HG03520 (cell line): Measurements from ENCODE around the gene B4GALNT4.
"Not testable (repeated sequence)": the region's sequence is repeated elsewhere in the genome, so short reads cannot be mapped to it uniquely, and the experiment has no call there.

Experiments used
- ATAC-seq: cut with Tn5 transposase; IDR thresholded peaks from one replicate; pipeline ENCODE4 v1.9.1; 2021; ENCODE audit warnings: mild to moderate bottlenecking, moderate library complexity; ENCODE audit not compliant: unreplicated experiment

B4GALNT4 gene

DNA sequence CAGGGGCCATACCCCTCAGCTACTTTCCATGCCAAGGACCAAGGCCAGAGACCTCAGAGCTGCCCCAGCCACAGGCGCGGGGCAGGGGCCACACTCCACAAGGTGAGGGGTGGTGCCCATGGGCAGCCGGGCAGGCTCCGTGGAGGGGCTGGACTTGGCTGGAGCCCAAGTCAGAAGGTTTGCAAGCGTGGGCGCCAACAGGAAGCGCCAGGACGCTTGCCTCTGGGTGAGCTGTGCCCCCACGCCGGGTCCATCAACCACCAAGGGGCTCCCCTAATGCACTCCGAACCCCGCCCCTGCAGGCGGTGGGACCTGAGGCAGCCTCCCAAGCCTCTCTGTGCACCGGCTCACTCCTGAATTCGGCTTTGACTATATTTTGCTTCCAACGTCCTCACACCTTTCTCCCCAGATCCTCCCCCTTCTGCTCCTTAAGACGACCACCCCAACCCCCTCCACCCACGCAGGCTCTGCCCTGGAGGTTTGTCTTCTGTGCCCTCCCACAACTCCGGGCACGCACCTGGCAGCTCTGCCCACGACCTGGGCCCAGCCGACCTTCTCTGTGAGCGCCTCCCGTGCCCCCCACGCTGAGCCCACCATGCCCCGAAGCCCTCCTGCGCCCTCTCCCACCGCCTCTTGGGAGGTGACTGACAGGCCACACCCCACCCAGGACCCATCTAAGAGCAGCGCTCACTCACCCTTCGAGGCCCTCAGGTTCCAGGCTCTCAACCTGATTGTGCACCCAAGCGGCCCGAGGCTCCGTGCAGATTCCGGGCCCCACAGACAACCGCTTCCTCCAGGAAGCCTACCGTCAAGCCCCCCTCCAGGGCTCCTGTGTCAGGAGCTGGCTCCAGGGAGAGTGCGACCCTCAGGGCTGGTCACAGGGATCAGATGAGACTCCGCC, 22.1 kb downstream of the B4GALNT4 start:
- ATAC-seq, result no peak

DNA sequence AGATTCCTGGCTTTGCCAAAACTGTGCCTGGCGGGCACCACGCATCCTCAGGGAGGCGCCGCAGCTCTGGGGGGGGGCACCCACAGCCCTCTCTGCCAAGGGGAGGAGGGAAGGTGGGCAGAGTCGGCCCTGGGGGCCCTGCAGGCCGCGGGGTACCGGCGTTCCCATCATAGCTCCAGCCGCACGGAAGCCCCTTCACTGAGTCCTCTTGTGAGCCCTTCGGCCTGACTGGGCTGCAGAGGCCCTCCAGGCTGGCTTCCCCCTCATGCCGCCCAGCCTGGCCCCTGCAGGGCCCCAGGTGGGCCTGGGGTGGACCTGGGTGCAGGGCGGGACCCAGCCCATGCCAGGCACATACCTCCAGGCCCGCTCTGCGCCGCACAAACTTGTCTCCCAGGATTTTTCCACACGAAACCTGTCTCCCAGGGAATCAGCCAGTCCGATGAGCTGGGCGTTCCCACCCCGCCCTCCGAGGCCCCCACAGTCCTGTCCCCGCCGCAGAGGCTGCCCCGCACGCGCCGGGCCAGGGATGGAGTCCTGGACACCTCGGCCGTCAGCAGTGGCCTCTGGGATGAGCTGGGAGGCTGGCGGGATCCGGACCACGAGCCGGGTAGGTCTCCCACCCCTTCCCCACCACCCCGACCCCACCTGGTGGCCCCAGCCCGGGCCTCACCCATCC, 22.9 kb downstream of the B4GALNT4 start:
- ATAC-seq, result no peak

DNA sequence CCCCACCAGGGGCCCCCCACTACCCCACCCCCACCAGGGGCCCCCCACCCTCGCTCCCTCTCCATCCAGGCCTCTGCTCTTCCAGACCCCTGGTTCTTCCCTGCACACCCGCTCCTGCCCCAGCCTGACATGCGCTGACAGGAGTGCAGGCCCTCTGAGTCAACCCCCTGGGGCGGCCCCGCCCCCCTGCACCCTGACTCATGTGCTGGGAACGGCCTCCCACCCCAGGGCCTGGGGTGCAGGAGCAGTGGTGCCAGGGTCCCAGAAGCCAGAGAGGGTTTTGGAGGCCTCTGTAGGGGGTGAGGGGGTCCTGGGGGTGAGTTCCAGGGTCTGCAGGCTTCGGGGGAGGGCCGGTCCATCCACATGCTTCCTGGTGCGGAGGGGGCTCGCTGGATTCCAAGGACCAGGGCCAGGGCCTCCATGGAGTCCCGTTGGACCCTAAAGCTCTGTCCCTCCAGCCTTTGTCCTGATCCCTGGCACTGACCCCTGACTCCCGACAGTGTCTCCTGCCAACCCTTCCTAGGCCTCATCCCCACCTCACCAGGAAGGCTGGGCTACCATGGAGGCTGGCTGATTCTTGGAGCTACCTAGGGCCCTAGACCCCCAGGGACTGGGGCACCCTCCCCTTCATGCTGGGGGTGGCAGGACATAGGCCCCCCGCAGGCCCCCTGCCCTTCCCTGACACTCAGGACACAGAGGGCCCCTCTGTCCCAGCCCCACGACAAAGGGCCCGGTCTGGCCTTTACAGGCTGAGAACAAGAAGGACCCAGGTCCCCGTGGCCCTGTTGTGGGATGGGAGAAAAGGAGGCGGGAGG, 24.1 kb downstream of the B4GALNT4 start:
- no peak for ATAC-seq

DNA sequence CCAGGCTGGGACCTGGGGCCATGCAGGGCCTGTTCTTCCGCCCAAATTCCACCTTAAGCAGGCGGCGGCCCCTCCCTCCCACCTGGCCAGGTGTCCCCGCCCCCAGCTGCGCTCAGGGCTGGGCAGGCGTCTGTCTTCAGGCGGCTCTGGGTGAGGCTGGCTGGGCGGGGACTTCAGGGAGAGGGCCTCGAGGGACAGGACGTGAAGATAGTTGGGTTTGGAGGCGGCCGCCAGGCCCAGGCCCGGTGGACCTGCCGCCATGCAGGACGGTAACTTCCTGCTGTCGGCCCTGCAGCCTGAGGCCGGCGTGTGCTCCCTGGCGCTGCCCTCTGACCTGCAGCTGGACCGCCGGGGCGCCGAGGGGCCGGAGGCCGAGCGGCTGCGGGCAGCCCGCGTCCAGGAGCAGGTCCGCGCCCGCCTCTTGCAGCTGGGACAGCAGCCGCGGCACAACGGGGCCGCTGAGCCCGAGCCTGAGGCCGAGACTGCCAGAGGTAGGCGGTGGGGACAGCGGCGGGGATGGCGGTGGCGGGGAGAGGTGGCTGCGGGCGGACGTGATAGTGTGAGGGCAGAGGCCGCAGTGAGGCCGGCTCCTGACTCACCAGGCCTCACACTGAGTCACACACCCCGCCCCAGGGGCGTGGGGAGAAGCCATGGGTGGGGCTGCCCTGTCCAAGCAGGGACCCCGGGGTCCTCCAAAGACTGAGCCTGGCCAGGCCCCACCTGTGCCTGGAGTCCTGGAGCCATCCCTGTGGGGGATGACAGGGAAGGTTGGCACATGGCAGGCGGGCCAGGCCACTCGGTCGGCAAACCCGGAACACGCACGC, 24.9 kb downstream of the B4GALNT4 start, which contains the start of gene PKP3:
Gene PKP3, plus strand, starts transcription at position 176 of the 824 bp plus-strand sequence. Its CDS starts 84 bp downstream, at position 260.
- no peak for ATAC-seq

DNA sequence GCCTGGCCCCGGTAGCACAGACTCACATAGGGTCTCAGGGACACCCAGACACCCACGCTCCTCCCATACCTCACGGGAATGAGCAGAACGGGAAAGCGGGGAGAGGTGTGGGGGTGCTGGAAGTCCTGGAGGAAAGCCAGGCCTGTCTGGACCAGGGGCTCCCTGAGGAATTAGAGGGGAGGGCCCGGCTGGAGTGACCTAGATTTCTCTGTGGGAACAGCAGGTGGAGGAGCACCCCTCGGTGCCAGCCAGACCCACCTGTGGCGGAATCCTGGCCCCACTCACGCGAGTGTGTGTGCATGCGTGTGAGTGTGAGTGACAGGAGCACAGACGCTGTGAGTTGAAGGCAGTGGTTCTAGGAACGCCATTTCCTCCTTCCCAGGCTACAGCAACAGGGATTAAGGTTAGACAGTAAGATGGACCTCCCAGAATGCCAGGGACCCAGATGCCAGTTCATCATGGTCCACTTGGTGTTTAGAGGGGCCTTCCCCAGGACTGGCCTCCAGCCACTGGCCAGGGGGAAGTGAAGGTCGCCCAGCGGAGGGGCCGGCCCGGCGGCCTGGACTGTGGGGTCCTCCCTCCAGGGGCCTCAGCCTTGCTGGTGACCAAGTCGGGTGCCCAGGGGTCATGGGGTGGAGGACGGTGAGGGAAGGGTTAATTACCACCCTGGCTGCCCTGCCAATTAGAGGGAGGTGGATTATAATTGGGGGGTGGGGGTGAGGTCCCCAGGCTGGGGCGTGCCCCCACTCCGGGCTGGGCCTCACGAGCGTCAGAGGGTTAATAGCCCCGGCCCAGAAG, 25.8 kb downstream of the B4GALNT4 start:
- no peak for ATAC-seq

DNA sequence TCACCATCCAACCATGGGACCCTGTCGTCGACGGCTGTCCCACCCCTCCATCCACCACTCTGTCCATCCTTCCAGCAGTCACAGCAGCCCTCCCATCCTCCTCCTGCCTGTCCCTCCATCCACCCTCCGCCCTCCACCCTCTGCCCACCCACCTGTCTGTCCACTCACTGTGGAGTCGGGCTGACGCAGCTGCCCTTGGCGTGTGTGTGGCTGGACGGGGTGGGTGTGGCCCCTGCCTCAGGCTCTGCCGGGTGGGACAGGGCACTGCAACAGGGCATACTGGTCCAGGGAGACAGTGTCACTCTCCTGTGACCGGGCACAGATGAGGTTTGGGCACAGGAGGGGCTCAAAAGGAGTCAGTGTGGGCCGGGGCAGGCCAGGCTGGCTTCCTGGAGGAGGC, 26.6 kb downstream of the B4GALNT4 start:
- ATAC-seq, result no peak

DNA sequence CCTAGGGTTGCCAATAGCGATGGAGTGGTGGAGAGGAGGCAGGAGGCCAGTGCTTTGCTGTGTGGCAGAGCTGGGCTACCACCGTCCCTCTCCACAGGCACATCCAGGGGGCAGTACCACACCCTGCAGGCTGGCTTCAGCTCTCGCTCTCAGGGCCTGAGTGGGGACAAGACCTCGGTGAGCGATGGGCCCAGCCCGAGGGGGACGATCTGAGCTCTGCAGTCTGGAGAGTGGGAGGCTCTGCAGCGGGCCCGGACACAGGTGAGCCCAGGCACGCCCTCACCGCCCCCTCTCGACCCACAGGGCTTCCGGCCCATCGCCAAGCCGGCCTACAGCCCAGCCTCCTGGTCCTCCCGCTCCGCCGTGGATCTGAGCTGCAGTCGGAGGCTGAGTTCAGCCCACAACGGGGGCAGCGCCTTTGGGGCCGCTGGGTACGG, 27.2 kb downstream of the B4GALNT4 start:
- ATAC-seq, result peak; percentile 4

DNA sequence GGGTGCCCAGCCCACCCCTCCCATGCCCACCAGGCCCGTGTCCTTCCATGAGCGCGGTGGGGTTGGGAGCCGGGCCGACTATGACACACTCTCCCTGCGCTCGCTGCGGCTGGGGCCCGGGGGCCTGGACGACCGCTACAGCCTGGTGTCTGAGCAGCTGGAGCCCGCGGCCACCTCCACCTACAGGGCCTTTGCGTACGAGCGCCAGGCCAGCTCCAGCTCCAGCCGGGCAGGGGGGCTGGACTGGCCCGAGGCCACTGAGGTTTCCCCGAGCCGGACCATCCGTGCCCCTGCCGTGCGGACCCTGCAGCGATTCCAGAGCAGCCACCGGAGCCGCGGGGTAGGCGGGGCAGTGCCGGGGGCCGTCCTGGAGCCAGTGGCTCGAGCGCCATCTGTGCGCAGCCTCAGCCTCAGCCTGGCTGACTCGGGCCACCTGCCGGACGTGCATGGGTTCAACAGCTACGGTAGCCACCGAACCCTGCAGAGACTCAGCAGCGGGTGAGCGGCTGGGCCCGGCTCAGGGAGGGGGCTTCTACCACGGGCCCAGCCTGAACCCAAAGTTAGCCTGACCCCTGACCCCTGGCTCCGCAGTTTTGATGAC, 27.7 kb downstream of the B4GALNT4 start:
- peak; percentile 90 for ATAC-seq

DNA sequence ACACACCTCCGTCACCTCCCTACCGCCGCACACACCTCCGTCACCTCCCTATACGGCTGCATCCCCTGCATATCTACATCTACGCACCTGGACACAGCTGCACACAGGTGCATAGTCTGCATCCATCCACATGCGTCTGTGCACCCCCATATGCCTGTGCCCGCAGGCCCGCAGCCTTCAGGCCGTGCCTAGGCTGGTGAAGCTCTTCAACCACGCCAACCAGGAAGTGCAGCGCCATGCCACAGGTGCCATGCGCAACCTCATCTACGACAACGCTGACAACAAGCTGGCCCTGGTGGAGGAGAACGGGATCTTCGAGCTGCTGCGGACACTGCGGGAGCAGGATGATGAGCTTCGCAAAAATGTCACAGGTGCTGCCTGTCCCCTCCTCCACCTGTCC, 29.5 kb downstream of the B4GALNT4 start:
- ATAC-seq, result no peak

DNA sequence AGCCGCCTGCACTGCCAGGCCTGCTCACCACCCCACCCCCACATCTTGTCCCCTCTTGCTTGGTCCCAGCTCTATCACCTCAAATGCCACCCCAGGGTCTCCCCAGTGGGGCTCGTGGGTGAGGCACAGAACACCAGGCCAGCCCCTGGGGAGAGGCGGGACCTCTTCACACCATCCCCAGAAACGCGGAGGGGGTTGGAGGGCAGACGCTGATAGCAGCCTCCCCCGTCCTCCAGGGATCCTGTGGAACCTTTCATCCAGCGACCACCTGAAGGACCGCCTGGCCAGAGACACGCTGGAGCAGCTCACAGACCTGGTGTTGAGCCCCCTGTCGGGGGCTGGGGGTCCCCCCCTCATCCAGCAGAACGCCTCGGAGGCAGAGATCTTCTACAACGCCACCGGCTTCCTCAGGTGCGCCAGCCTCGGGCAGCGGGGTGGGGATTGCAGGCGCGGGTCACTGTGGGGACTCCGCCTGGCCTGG, 30.5 kb downstream of the B4GALNT4 start:
- no peak for ATAC-seq

DNA sequence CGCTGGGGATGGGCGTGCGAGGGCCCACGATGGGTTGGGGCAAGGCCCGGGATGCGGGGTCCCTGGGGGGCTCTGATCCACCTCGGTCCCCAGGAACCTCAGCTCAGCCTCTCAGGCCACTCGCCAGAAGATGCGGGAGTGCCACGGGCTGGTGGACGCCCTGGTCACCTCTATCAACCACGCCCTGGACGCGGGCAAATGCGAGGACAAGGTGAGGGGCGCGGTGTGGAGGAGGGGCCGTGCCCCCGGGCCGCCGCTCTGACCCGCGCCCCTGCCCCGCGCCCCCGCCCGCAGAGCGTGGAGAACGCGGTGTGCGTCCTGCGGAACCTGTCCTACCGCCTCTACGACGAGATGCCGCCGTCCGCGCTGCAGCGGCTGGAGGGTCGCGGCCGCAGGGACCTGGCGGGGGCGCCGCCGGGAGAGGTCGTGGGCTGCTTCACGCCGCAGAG, 31.0 kb downstream of the B4GALNT4 start:
- ATAC-seq, result no peak

DNA sequence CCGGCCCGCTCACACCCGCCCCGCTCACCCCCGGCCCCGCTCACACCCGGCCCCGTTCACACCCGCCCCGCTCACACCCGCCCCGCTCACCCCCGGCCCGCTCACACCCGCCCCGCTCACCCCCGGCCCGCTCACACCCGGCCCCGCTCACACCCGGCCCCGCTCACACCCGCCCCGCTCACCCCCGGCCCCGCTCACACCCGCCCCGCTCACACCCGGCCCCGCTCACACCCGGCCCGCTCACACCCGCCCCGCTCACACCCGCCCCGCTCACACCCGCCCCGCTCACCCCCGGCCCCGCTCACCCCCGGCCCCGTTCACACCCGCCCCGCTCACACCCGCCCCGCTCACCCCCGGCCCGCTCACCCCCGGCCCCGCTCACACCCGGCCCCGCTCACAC, 31.9 kb downstream of the B4GALNT4 start:
- ATAC-seq, result not testable (repeated sequence)

DNA sequence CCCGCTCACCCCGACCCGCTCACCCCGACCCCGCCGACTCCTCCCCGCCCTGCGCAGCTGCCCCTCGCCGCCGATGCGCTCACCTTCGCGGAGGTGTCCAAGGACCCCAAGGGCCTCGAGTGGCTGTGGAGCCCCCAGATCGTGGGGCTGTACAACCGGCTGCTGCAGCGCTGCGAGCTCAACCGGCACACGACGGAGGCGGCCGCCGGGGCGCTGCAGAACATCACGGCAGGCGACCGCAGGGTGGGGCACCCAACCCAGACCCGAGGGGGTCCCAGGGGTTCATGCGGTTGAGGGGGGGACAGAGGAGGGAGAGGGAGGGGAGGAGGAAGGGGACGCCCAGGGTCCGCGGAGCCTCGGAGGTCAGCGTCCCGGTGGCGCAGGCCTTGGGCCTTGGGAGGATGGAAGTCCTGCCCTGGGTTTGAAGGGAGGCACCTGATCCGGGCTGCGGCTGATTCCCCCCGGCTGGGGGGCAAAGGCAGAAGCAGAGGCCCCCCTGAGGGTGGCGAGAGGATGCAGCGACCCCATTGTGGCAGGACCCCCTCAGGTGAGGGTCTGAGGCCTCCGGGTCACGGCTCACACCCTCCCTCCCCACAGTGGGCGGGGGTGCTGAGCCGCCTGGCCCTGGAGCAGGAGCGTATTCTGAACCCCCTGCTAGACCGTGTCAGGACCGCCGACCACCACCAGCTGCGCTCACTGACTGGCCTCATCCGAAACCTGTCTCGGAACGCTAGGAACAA, 33.9 kb downstream of the B4GALNT4 start:
- no peak for ATAC-seq

DNA sequence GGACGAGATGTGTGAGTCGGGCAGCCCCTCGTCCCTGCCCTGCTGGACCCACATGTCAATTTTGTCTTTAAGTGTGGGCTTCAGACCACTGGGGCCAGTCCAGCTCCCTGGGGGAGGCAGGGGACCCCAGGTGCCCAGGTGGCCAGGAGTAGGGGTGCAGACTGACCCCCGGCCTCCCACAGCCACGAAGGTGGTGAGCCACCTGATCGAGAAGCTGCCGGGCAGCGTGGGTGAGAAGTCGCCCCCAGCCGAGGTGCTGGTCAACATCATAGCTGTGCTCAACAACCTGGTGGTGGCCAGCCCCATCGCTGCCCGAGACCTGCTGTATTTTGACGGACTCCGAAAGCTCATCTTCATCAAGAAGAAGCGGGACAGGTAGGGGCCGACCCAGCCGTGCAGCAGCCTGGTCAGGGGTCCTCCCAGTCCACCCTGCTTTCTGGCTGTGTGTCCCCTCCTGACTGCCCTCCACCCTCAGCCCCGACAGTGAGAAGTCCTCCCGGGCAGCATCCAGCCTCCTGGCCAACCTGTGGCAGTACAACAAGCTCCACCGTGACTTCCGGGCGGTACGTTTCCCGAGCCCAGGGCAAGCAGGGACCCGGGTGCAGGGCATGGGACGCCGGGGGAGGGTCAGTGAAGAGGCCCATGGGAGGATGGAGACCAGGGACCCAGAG, 34.6 kb downstream of the B4GALNT4 start:
- ATAC-seq, result no peak

DNA sequence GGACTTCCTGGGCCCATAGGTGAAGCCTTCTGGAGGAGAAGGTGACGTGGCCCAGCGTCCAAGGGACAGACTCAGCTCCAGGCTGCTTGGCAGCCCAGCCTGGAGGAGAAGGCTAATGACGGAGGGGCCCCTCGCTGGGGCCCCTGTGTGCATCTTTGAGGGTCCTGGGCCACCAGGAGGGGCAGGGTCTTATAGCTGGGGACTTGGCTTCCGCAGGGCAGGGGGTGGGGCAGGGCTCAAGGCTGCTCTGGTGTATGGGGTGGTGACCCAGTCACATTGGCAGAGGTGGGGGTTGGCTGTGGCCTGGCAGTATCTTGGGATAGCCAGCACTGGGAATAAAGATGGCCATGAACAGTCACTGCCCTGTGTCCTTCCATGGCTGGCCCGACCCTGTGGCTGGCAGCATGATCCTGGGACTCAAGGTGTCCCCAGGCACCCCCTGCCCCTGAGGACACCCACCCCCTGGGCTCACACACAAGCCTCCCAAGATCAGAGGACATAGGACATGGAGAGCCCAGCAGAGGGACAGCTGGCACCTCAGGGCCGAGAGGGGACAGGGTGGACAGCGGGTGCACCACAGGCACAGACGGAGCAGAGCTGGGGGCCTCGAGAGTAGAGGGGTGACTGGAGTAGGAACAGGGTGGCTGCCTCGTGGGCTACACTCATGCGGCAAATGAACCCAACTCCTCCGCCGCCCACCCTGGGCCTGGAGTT, 35.4 kb downstream of the B4GALNT4 start:
- no peak for ATAC-seq

DNA sequence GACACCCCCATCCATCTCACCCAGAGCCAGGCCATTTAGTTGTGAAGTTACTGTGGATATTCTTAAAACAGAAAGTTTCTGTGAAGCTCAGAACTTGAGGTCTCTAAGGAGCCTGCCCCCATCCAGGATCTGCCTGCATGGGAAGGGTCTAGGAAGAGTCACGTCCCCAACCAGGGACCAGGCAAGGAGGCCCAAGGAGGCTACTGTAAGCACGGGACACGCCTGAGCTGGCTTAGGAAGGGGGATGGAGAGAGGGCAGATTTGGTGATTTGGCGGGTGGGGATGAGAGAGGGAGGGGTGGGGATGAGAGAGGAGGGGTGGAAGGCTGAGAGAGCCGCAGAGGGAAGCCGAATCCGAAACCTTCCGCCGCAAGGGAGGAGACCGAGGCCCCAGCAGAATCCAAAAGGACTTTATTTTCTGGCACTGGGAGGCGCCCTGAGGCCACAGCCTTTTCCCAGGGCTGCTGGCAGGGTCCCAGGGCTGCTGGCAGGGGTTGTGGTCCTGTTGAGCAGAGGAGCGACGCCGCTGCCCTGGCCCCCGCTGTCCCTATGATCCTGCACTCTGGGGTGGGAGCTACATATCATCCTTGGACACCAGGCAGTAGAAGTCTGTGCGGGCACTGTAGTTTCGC, 36.1 kb downstream of the B4GALNT4 start:
- ATAC-seq, result no peak
